OCI-LY3 (cell line): ENCODE measurements around the gene CLEC16A.

Experiments
- H2AFZ ChIP-seq: fragments of 200-600, 300-600 bp; shearing (Covaris generic); 2 replicates; pipeline ENCODE4 v1.6.0; 2014; ENCODE audit warnings: antibody characterized with exemption, low read depth, low read length
- H3K27ac ChIP-seq: fragments of 200-600, 300-600 bp; sonication (generic); 2 replicates; pipeline ENCODE4 v1.5.1; 2014; ENCODE audit warnings: mild to moderate bottlenecking, low read length, moderate library complexity, mixed read lengths
- H3K27me3 ChIP-seq: fragments of 200-600, 300-600 bp; sonication (generic); 2 replicates; pipeline ENCODE4 v1.6.1; 2014; ENCODE audit warnings: low read depth, low read length, mixed read lengths
- H3K36me3 ChIP-seq: fragments of 200-600, 300-600 bp; sonication (generic); replicated peaks from 2 replicates; pipeline ENCODE3; 2014; ENCODE audit warnings: low read depth, low read length, mixed read lengths
- H3K4me1 ChIP-seq: fragments of 300-600, 200-600 bp; sonication (generic); 2 replicates; pipeline ENCODE4 v1.6.1; 2014; ENCODE audit warnings: low read length, mixed read lengths
- H3K4me2 ChIP-seq: fragments of 200-600, 300-600 bp; sonication (generic); 2 replicates; pipeline ENCODE4 v1.6.1; 2014; ENCODE audit warnings: low read length, mixed read lengths
- H3K4me3 ChIP-seq: fragments of 300-600, 200-600 bp; sonication (generic); 2 replicates; pipeline ENCODE4 v1.5.1; 2014; ENCODE audit warnings: antibody characterized with exemption, mild to moderate bottlenecking, low read length, moderate library complexity
- H3K79me2 ChIP-seq: fragments of 300-600, 200-600 bp; shearing (Covaris generic); 2 replicates; pipeline ENCODE4 v1.6.1; 2014; ENCODE audit warnings: mild to moderate bottlenecking, low read length, mixed read lengths
- H3K9ac ChIP-seq: fragments of 300-600, 200-600 bp; shearing (Covaris generic); 2 replicates; pipeline ENCODE4 v1.6.0; 2014; ENCODE audit warnings: mild to moderate bottlenecking, low read length, moderate library complexity
- H3K9me3 ChIP-seq: fragments of 200-600, 300-600 bp; shearing (Covaris generic); 2 replicates; pipeline ENCODE4 v1.6.1; 2014; ENCODE audit warnings: low read length, mixed read lengths; ENCODE audit not compliant: insufficient read depth
- H4K20me1 ChIP-seq: fragments of 200-600, 300-600 bp; sonication (generic); 2 replicates; pipeline ENCODE4 v1.6.1; 2016; ENCODE audit warnings: low read length, mixed read lengths; ENCODE audit not compliant: insufficient read depth
- EZH2phosphoT487 ChIP-seq: fragments of 200-600 bp; shearing (Covaris generic); IDR thresholded peaks from 2 replicates; pipeline ENCODE4 v1.6.1; 2018; ENCODE audit warnings: antibody characterized with exemption, mixed run types, low read depth
- TF ChIP-seq, protein P1 (sequence below): fragments of 200-600, 300-600 bp; sonication (generic); IDR thresholded peaks from 2 replicates; pipeline ENCODE4 v1.5.1; 2014; ENCODE audit warnings: antibody characterized with exemption, low read length, low read depth

CLEC16A gene

DNA sequence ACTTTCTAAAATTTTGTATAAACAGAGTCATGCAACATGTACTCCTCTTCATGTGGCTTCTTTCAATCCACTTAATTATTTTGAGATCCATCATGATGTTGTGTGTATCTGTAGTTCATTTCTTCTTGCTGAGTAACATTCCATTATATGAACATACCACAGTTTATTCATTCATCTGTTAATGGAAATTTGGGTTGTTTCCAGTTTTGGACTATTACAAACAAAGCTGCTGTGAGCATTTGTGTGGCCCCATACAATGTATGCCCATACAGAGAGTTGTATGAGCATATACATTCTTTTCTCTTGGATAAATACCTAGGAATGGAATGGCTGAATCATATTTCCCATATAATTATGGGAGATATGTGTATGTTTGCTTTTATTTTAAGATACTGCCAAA lies 85.6 kb downstream of the CLEC16A start:
- H3K79me2 ChIP-seq: no peaks in the 10 kb centered on the region
- no peaks in the 10 kb centered on the region for H3K4me1 ChIP-seq
- TF ChIP-seq, protein P1, sequence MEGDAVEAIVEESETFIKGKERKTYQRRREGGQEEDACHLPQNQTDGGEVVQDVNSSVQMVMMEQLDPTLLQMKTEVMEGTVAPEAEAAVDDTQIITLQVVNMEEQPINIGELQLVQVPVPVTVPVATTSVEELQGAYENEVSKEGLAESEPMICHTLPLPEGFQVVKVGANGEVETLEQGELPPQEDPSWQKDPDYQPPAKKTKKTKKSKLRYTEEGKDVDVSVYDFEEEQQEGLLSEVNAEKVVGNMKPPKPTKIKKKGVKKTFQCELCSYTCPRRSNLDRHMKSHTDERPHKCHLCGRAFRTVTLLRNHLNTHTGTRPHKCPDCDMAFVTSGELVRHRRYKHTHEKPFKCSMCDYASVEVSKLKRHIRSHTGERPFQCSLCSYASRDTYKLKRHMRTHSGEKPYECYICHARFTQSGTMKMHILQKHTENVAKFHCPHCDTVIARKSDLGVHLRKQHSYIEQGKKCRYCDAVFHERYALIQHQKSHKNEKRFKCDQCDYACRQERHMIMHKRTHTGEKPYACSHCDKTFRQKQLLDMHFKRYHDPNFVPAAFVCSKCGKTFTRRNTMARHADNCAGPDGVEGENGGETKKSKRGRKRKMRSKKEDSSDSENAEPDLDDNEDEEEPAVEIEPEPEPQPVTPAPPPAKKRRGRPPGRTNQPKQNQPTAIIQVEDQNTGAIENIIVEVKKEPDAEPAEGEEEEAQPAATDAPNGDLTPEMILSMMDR: no peak
- TF ChIP-seq EZH2phosphoT487: no peak
- no peak overlapping the region for H3K4me3 ChIP-seq
- H3K9me3 ChIP-seq: peaks cover 4% of the 10 kb centered on the region; the same call in 1 of the 2 replicates
- H3K27ac ChIP-seq: no peak overlapping the region
- H3K9ac ChIP-seq: no peak overlapping the region
- no peaks in the 10 kb centered on the region for H4K20me1 ChIP-seq
- H3K4me2 ChIP-seq: no peak overlapping the region
- no peak overlapping the region for H2AFZ ChIP-seq
- no peaks in the 10 kb centered on the region for H3K27me3 ChIP-seq
- peaks cover 35% of the 10 kb centered on the region for H3K36me3 ChIP-seq

DNA sequence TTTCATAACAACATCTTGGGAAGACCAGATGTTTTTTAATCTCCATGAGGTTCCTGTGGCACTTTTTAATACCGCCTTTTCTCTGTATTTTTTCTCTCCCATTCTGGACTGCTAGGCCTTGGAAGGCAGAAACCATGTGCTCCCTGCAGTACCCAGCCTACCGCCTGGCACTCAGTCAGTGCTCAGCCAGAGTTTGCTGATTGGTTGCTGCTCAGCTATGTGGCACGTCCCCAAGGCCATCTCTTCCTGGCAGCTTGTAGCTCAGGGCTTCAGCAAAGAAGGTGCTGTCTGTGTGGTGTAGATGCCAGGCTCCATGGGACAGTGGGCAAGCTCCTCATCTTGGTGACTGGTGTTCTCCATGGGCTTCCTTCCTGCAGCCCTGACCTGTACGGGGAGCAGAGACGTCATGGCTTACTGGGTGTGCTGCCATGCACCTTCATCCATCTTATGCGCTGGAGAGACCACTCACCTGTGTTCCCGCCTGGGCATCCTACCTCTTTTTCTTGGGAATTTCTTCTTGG lies 86.7 kb downstream of the CLEC16A start:
- Histone ChIP-seq H3K27me3 (no peaks in the 10 kb centered on the region), H3K4me3 (no peak overlapping the region), H3K27ac (no peak overlapping the region), H2AFZ (no peak overlapping the region), H3K4me2 (no peak overlapping the region), H3K36me3 (peaks cover 25% of the 10 kb centered on the region), H3K9ac (no peak overlapping the region), H3K9me3 (peaks cover 1% of the 10 kb centered on the region; the same call in 1 of the 2 replicates), H3K4me1 (no peaks in the 10 kb centered on the region), H4K20me1 (no peaks in the 10 kb centered on the region), H3K79me2 (no peaks in the 10 kb centered on the region)
- no peak for TF ChIP-seq EZH2phosphoT487
- TF ChIP-seq, protein P1: no peak

DNA sequence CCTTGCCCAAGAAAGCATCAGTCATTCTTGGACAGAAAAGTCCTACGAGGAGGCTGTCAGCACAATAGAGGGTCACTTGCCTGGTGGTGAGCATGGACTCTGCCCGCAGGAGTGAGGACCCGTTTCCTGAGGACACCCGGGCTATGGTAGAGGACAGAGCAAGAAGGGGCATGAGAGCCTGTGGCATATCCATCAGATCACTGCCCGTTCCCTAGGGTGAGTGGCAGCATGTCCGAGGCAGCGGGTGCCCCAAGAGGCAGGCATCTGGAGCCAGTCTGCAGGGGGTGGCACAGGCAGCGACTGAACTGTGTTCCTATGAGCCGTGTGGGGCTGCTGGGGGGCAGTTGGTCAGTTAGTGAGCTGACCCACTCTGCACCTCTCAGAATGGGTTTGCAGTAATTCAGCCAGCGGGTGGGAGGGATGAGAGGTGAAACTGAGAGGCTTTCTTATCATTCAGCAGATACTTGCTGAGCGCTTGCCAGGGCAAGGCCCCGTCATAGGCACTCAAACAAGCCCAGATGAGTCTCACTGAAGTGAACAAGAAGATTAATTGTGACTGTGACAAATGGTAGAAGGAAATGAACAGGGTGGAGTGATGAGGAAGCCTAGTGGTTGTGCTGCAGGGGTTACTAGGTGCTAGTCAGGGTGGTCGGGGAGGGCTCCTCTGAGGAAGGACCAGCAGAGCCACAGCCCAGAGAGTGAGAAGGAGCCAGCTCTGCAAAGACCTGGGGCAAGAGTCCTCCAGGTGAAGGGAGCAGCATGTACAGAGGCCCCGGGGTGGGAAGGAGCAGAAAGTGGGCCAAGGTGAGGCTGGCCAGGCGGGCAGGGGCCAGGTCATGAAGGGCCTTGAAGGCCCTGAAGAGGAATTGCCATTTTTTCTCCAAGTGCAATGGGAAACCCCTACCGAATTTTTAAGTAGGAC lies 87.9 kb downstream of the CLEC16A start:
- Histone ChIP-seq H4K20me1 (no peaks in the 10 kb centered on the region), H3K36me3 (peaks cover 17% of the 10 kb centered on the region), H3K4me3 (no peak overlapping the region), H3K4me1 (no peaks in the 10 kb centered on the region), H2AFZ (no peak overlapping the region), H3K9ac (no peak overlapping the region), H3K4me2 (no peak overlapping the region), H3K27me3 (no peaks in the 10 kb centered on the region), H3K9me3 (no peaks in the 10 kb centered on the region), H3K27ac (no peak overlapping the region), H3K79me2 (no peaks in the 10 kb centered on the region)
- TF ChIP-seq EZH2phosphoT487: no peak
- TF ChIP-seq, protein P1: no peak

DNA sequence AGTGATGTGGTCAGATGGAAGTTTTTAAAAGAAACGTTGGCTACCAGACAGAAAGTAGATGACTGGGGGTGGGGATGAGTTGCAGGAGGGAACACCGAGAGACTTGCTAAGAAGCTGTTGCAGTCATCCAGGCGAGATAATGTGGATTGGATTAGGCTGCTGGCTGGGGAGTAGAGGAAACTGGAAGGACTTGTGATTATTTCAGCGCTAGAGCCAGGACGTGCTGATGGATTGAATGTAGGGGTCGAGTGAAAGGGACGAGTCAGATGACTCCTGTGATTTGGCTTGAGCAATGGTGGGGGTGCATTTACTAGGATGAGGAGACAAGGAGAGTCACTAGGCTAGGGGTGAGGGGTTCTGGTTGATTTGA lies 88.5 kb downstream of the CLEC16A start:
- no peaks in the 10 kb centered on the region for H4K20me1 ChIP-seq
- H3K27ac ChIP-seq: no peak overlapping the region
- H3K4me3 ChIP-seq: no peak overlapping the region
- H3K36me3 ChIP-seq: peaks cover 17% of the 10 kb centered on the region
- H3K9ac ChIP-seq: no peak overlapping the region
- no peaks in the 10 kb centered on the region for H3K9me3 ChIP-seq
- no peak overlapping the region for H2AFZ ChIP-seq
- no peak overlapping the region for H3K4me2 ChIP-seq
- no peaks in the 10 kb centered on the region for H3K27me3 ChIP-seq
- H3K4me1 ChIP-seq: no peaks in the 10 kb centered on the region
- no peak for TF ChIP-seq EZH2phosphoT487
- TF ChIP-seq, protein P1: no peak
- no peaks in the 10 kb centered on the region for H3K79me2 ChIP-seq
